T-helper 17 cell (primary cell): ENCODE results near the gene INSYN2A. TPM values are rescaled to one million over a fixed set of nuclear protein-coding genes. Genes with fewer than 3 reads are reported as not detected.

Experiments used
- ATAC-seq: fragments of 150-1000 bp; cut with Tn5 transposase; 2 replicates; pipeline ENCODE4 v1.10.0; 2021; ENCODE audit warnings: mild to moderate bottlenecking, moderate library complexity
- DNase-seq, 3 donors: peaks; one replicate each; pipeline versions ENCODE4 v3.0.0 to v3.0.0-alpha.2; 2020 to 2021
- H3K9me3 ChIP-seq: one replicate; pipeline ENCODE4 v1.7.0; 2013; ENCODE audit warnings: low read length, mild to moderate bottlenecking; ENCODE audit not compliant: control insufficient read depth, poor library complexity, severe bottlenecking
- H3K27ac Mint-ChIP-seq: one replicate; pipeline ENCODE4 v1.8.0; 2022; ENCODE audit warnings: mild to moderate bottlenecking, moderate library complexity, mixed read lengths
- H3K27me3 Mint-ChIP-seq: one replicate; pipeline ENCODE4 v1.8.0; 2022; ENCODE audit warnings: mixed read lengths
- H3K36me3 Mint-ChIP-seq: one replicate; pipeline ENCODE4 v1.8.0; 2022; ENCODE audit warnings: low read depth, mixed read lengths
- H3K4me1 Mint-ChIP-seq: one replicate; pipeline ENCODE4 v1.8.0; 2022; ENCODE audit warnings: mild to moderate bottlenecking, mixed read lengths
- H3K4me3 Mint-ChIP-seq: one replicate; pipeline ENCODE4 v1.8.0; 2022; ENCODE audit warnings: mild to moderate bottlenecking, moderate library complexity, mixed read lengths
- total RNA-seq, 4 donors: library from RNA in 2 of 4; stranded (reverse) in 2 of 4; gene quantifications; one replicate each; pipeline ENCODE4 v1.2.3 and lab custom pipeline; 2022 to 2026

Gene INSYN2A
- total RNA-seq, 2 donors from 2014 or later, result not detected

- no peaks in the 10 kb centered on the region for H3K9me3 ChIP-seq
- Mint-ChIP-seq H3K36me3 (no peaks in the 10 kb centered on the region), H3K4me3 (no peak overlapping the region), H3K4me1 (no peaks in the 10 kb centered on the region), H3K27ac (no peak overlapping the region), H3K27me3 (peaks cover 15% of the 10 kb centered on the region)
- no peak for DNase-seq
- no peak for ATAC-seq
Measured at GRCh38 chr10:127189226-127189625, 7.2 kb downstream of the INSYN2A start.

- DNase-seq (no peak), ATAC-seq (no peak)
- H3K27ac Mint-ChIP-seq, result no peak overlapping the region
- H3K9me3 ChIP-seq, result no peaks in the 10 kb centered on the region
- no peaks in the 10 kb centered on the region for H3K36me3 Mint-ChIP-seq
- no peak overlapping the region for H3K4me3 Mint-ChIP-seq
- H3K4me1 Mint-ChIP-seq, result no peaks in the 10 kb centered on the region
- H3K27me3 Mint-ChIP-seq, result peaks cover 7% of the 10 kb centered on the region
Measured at GRCh38 chr10:127186813-127187212, 9.6 kb downstream of the INSYN2A start.

GRCh38 chr10:127184582-127184981, 11.8 kb downstream of the INSYN2A start:
- Mint-ChIP-seq H3K4me1 (no peaks in the 10 kb centered on the region), H3K4me3 (no peak overlapping the region), H3K27ac (no peak overlapping the region), H3K27me3 (no peaks in the 10 kb centered on the region), H3K36me3 (no peaks in the 10 kb centered on the region)
- H3K9me3 ChIP-seq, result no peaks in the 10 kb centered on the region
- ATAC-seq (no peak), DNase-seq (no peak)

GRCh38 chr10:127182161-127182560, 14.2 kb downstream of the INSYN2A start:
- no peaks in the 10 kb centered on the region for H3K9me3 ChIP-seq
- no peak overlapping the region for H3K27ac Mint-ChIP-seq
- H3K4me3 Mint-ChIP-seq, result no peak overlapping the region
- H3K27me3 Mint-ChIP-seq, result peaks cover 7% of the 10 kb centered on the region
- ATAC-seq (no peak), DNase-seq (no peak)
- H3K36me3 Mint-ChIP-seq, result no peaks in the 10 kb centered on the region
- H3K4me1 Mint-ChIP-seq, result no peaks in the 10 kb centered on the region

- DNase-seq, result no peak
- Mint-ChIP-seq H3K27ac (no peak overlapping the region), H3K4me1 (no peaks in the 10 kb centered on the region), H3K27me3 (peaks cover 7% of the 10 kb centered on the region), H3K4me3 (no peak overlapping the region), H3K36me3 (no peaks in the 10 kb centered on the region)
- ATAC-seq, result no peak
- no peaks in the 10 kb centered on the region for H3K9me3 ChIP-seq
Measured at GRCh38 chr10:127179612-127180250, 16.7 kb downstream of the INSYN2A start.

GRCh38 chr10:127176649-127177048, 19.7 kb downstream of the INSYN2A start:
- no peak overlapping the region for H3K4me3 Mint-ChIP-seq
- no peaks in the 10 kb centered on the region for H3K9me3 ChIP-seq
- no peaks in the 10 kb centered on the region for H3K36me3 Mint-ChIP-seq
- peaks cover 7% of the 10 kb centered on the region for H3K27me3 Mint-ChIP-seq
- ATAC-seq (no peak), DNase-seq (no peak)
- H3K4me1 Mint-ChIP-seq, result no peaks in the 10 kb centered on the region
- H3K27ac Mint-ChIP-seq, result no peak overlapping the region

- Mint-ChIP-seq H3K4me3 (no peak overlapping the region), H3K36me3 (no peaks in the 10 kb centered on the region), H3K27me3 (peaks cover 7% of the 10 kb centered on the region), H3K4me1 (no peaks in the 10 kb centered on the region), H3K27ac (no peak overlapping the region)
- DNase-seq (no peak), ATAC-seq (no peak)
- no peaks in the 10 kb centered on the region for H3K9me3 ChIP-seq
Measured at GRCh38 chr10:127175357-127176110, 20.9 kb downstream of the INSYN2A start.

GRCh38 chr10:127174866-127175265, 21.5 kb downstream of the INSYN2A start:
- ATAC-seq, result no peak
- no peak overlapping the region for H3K27ac Mint-ChIP-seq

GRCh38 chr10:127168261-127168660, 28.1 kb downstream of the INSYN2A start:
- no peak for ATAC-seq
- Mint-ChIP-seq H3K4me3 (no peak overlapping the region), H3K27me3 (peaks cover 5% of the 10 kb centered on the region), H3K27ac (no peak overlapping the region), H3K4me1 (no peaks in the 10 kb centered on the region), H3K36me3 (no peaks in the 10 kb centered on the region)
- no peak for DNase-seq
- H3K9me3 ChIP-seq, result no peaks in the 10 kb centered on the region

More at GRCh38 chr10:127174866-127175265, 21.5 kb downstream of the INSYN2A start:
- no peak for DNase-seq
- Mint-ChIP-seq H3K4me3 (no peak overlapping the region), H3K4me1 (no peaks in the 10 kb centered on the region), H3K27me3 (peaks cover 11% of the 10 kb centered on the region), H3K36me3 (no peaks in the 10 kb centered on the region)
- no peaks in the 10 kb centered on the region for H3K9me3 ChIP-seq

GRCh38 chr10:127162841-127163240, 33.5 kb downstream of the INSYN2A start:
- Mint-ChIP-seq H3K4me3 (no peak overlapping the region), H3K36me3 (no peaks in the 10 kb centered on the region)
- no peak for ATAC-seq

GRCh38 chr10:127161482-127161881, 34.9 kb downstream of the INSYN2A start:
- DNase-seq (no peak), ATAC-seq (no peak)
- no peaks in the 10 kb centered on the region for H3K9me3 ChIP-seq
- H3K4me3 Mint-ChIP-seq, result no peak overlapping the region
- H3K27me3 Mint-ChIP-seq, result peaks cover 7% of the 10 kb centered on the region
- H3K4me1 Mint-ChIP-seq, result no peaks in the 10 kb centered on the region
- H3K27ac Mint-ChIP-seq, result no peak overlapping the region
- H3K36me3 Mint-ChIP-seq, result no peaks in the 10 kb centered on the region

More at GRCh38 chr10:127162841-127163240, 33.5 kb downstream of the INSYN2A start:
- Mint-ChIP-seq H3K4me1 (no peaks in the 10 kb centered on the region), H3K27me3 (peaks cover 1% of the 10 kb centered on the region), H3K27ac (no peak overlapping the region)
- no peak for DNase-seq
- H3K9me3 ChIP-seq, result no peaks in the 10 kb centered on the region

GRCh38 chr10:127159648-127160245, 36.6 kb downstream of the INSYN2A start:
- peaks cover 7% of the 10 kb centered on the region for H3K27me3 Mint-ChIP-seq
- no peak overlapping the region for H3K27ac Mint-ChIP-seq
- no peak overlapping the region for H3K4me3 Mint-ChIP-seq
- H3K36me3 Mint-ChIP-seq, result no peaks in the 10 kb centered on the region
- no peak for ATAC-seq
- no peaks in the 10 kb centered on the region for H3K9me3 ChIP-seq
- no peak for DNase-seq
- H3K4me1 Mint-ChIP-seq, result no peaks in the 10 kb centered on the region

GRCh38 chr10:127158662-127159061, 37.7 kb downstream of the INSYN2A start:
- Mint-ChIP-seq H3K4me1 (no peaks in the 10 kb centered on the region), H3K27me3 (peaks cover 7% of the 10 kb centered on the region), H3K4me3 (no peak overlapping the region), H3K27ac (no peak overlapping the region), H3K36me3 (no peaks in the 10 kb centered on the region)
- DNase-seq (no peak), ATAC-seq (no peak)
- no peaks in the 10 kb centered on the region for H3K9me3 ChIP-seq
